Measurements from ENCODE around the gene FAM193A.
"Not testable (repeated sequence)": the region's sequence is repeated elsewhere in the genome, so short reads cannot be mapped to it uniquely, and the experiment has no call there.

The FAM193A gene

GRCh38 chr4:2615821-2616220 is 79.4 kb downstream of the FAM193A start:
- DNase-seq (ENCODE audit: low spot score) = no peak

DNA sequence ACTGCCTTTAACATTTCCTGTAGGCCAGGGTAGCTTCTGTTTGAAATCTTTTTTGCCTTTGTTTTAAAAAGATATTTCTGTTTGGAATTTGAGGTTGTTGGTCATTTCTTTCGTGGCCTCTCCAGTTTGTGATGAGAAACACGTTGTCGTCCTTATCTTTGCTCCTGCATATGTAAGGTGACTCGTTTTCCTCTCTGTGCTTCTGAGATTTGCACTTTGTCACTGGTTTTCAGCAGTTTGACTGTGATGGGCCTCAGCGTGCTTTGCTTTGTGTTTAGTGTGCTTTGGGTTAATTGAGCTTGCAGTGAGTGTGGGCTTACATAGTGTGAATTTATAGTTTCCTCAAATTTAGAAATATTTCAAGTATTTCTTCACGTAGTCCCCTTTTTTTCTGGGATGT is 81.5 kb downstream of the FAM193A start:
- DNase-seq (ENCODE audit: low spot score) = no peak

- not testable (repeated sequence) for DNase-seq (ENCODE audit: low spot score)
Observed at GRCh38 chr4:2618729-2619128, 82.3 kb downstream of the FAM193A start.

GRCh38 chr4:2619459-2619858 is 83.0 kb downstream of the FAM193A start:
- DNase-seq (ENCODE audit: low spot score) = no peak

DNA sequence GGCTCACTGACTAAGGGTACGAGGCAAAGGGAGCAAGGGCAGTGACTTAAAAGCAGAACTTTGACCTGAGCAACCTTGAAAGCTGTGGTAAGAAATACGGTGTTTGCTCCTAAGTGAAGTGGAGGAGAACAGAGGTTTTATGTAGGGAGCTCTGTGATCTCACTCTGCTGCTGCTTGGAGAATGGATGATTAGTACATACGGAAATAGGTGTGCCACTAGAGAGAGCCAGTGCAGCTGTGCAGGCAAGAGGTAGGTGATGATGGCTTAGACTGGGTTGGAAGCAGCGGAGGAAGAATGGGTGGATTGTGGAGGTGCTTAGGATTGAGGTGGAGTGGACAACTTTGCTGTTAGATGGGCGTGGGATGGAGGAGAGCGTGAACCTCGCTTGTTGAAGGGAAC is 85.0 kb downstream of the FAM193A start:
- DNase-seq (ENCODE audit: low spot score) = no peak

- no peak for DNase-seq (ENCODE audit: low spot score)
Observed at GRCh38 chr4:2623442-2623841, 87.0 kb downstream of the FAM193A start.

- DNase-seq (ENCODE audit: low spot score) = no peak
Observed at GRCh38 chr4:2624782-2625530, 88.5 kb downstream of the FAM193A start.

GRCh38 chr4:2626231-2626630 is 89.8 kb downstream of the FAM193A start:
- DNase-seq (ENCODE audit: low spot score) = no peak

GRCh38 chr4:2630556-2631273 is 94.3 kb downstream of the FAM193A start:
- no peak for DNase-seq (ENCODE audit: low spot score)

DNA sequence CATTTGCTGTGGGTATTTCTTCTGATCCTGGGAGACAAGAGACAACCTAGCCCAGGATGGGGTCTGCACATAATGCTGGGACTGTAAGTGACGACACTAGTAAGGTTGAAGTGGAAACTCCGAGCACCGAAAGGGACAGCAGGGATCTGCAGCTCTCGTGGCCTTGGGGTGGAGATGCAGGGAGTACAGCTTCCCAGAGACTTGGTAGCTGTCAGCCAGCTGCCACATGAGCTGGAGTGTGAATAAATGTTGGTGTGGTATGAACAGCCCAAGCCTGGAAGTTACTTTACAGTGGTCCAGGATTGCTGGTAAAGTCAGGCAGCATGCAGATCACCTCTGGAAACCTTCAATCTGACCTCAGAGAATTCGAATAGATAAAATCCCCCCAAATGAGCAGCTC is 97.6 kb downstream of the FAM193A start:
- no peak for DNase-seq (ENCODE audit: low spot score)

DNA sequence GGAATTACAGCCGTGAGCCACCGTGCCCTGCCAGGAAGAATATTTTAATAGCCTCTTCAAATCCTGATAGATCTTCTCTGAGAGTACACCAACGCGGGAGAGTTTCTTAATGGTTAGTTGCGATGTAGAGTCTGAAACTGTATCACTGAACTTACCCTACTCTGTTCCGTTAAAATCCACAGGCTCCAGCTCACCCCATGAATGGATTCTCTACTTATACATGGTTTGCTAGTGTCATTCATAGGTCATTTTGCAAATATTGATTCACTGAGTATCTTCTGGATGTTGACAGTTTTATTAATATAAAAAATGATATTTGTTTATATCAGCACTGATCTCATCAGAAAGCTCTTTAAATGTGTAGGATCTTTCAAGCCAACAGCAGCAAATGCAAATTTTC is 99.9 kb downstream of the FAM193A start:
- no peak for DNase-seq (ENCODE audit: low spot score)

- not testable (repeated sequence) for DNase-seq (ENCODE audit: low spot score)
Observed at GRCh38 chr4:2636994-2637393, 100.5 kb downstream of the FAM193A start.

DNA sequence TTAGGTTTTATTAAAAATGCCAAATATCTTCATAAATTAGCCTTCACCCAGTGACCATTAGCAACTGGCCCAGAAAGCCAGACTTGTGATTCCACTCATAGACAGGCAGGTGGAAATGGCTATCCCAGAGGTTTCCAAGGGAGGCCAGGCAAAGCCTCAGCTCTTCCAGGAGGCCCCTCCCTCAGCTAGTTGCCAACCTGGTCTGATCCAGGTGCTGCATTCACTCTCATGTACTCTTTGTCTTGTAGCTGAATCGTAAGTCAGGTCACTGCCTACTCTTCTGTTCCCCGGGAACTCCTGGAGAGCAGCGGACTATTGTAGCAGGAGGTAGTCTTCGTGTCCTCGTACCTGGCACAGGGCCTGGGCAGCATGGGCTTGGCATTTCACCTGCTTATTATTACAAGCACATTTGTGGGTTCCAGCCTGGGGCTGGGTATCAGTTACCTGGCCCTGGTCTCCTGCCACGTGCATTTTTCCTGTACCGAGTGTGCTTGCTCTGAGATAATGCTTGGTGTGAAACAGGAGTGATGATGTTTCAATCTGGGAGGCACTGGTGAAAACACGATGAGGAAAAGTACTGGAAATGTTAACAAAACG is 101.6 kb downstream of the FAM193A start:
- no peak for DNase-seq (ENCODE audit: low spot score)

- DNase-seq (ENCODE audit: low spot score) = no peak
Observed at GRCh38 chr4:2638730-2639129, 102.3 kb downstream of the FAM193A start.

- DNase-seq (ENCODE audit: low spot score) = no peak
Observed at GRCh38 chr4:2642968-2643367, 106.5 kb downstream of the FAM193A start.

DNA sequence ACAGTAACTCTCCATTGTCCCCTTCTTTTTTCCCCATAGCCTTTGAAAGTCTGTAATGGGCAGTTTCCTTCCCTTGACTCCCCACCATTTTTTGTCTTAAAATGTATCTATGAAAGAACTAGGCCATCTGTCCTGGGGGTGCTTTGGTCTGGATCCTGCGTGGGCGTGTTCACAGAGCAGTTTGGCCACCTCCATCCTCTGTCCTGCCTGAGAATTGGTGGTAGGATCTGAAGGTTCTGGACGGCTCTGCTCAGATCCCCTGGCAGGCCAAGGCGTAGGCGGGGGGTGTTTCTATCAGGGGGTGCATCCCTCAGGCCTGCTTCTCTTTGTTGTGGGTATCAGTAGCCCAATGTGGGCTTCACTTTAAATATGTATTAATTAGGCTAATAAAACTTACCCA is 107.1 kb downstream of the FAM193A start:
- no peak for DNase-seq (ENCODE audit: low spot score)

GRCh38 chr4:2646396-2647149 is 110.1 kb downstream of the FAM193A start:
- DNase-seq (ENCODE audit: low spot score) = no peak

- no peak for DNase-seq (ENCODE audit: low spot score)
Observed at GRCh38 chr4:2647403-2648158, 111.1 kb downstream of the FAM193A start.

- no peak for DNase-seq (ENCODE audit: low spot score)
Observed at GRCh38 chr4:2648159-2648814, 111.8 kb downstream of the FAM193A start.

GRCh38 chr4:2649604-2650114 is 113.2 kb downstream of the FAM193A start:
- DNase-seq (ENCODE audit: low spot score) = no peak

DNA sequence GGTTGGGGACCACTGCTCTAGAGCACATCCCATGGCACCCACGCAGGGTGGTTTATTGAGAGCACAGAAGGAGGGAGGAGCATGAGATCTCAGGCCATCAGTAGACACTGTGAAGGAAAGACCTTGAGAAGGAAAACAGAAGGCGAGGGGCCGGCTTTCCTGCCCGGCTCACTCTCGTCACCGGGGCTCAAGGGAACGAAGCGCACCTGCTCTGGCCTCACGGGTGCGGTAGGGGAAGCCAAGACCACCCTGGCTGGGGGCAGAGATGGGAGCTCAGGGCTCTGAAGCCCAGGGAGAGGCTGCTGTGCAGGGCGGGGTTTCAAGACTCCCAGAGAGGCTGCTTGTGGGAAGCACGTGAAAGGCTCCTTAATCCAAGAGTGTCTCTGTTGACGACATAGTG is 113.8 kb downstream of the FAM193A start:
- DNase-seq (ENCODE audit: low spot score) = no peak
